Adrenal gland (tissue), 12 donors: ENCODE results near the gene ABCG8. TPM values are rescaled to one million over a fixed set of nuclear protein-coding genes. Genes with fewer than 3 reads are reported as not detected.
A peak's percentile ranks its signal among the peaks of the same experiment; 100 is the strongest.

Experiments
- DNase-seq, 7 donors: peaks; one replicate each; pipeline ENCODE4 v3.0.0-alpha.2; 2019 to 2020
- H3K27ac ChIP-seq, 5 donors: fragments of 200-600 bp; sonication (generic) in 4 of 5; 1 replicate in 3 of 5; 2 replicates in 2 of 5; pipeline versions ENCODE4 v1.5.1 to v1.8.0; 2016 to 2020; ENCODE audit warnings: mild to moderate bottlenecking in 1 of 5
- H3K27me3 ChIP-seq: fragments of 200-600 bp; 2 replicates; pipeline ENCODE4 v1.8.0; 2021
- H3K36me3 ChIP-seq, 2 donors: fragments of 200-600 bp; replicated peaks in 1 of 2; 1 replicate in 1 of 2; 2 replicates in 1 of 2; pipeline versions ENCODE4 v1.5.1 to v1.8.0; 2018 to 2022
- H3K4me1 ChIP-seq, 2 donors: fragments of 200-600 bp; replicated peaks in 1 of 2; 1 replicate in 1 of 2; 2 replicates in 1 of 2; pipeline versions ENCODE4 v1.5.1 to v1.8.0; 2018 to 2021
- H3K4me3 ChIP-seq, 4 donors: fragments of 200-600 bp; sonication (generic) in 3 of 4; one replicate each; pipeline ENCODE4 v1.5.1; 2016 to 2018
- H3K9me3 ChIP-seq, 3 donors: fragments of 200-600 bp; sonication (generic) in 1 of 3; replicated peaks in 1 of 3; 1 replicate in 2 of 3; 2 replicates in 1 of 3; pipeline versions ENCODE4 v1.5.1 to v1.8.0; 2016 to 2021
- CTCF ChIP-seq, 6 experiments: fragments of 450-650 bp in 4 of 6; fragments of 200-600 bp in 2 of 6; sonication (generic) in 1 of 6; IDR thresholded peaks; 1 replicate in 5 of 6; 2 replicates in 1 of 6; pipeline versions ENCODE4 v1.5.1 to v1.8.0; 2016 to 2021; ENCODE audit warnings: antibody characterized with exemption in 6 of 6, mild to moderate bottlenecking in 2 of 6, moderate library complexity in 1 of 6
- POLR2A ChIP-seq, 2 donors: fragments of 450-650 bp; IDR thresholded peaks; one replicate each; pipeline ENCODE4 v1.6.1; 2017; ENCODE audit warnings: antibody characterized with exemption in 2 of 2, mild to moderate bottlenecking in 2 of 2, moderate library complexity in 1 of 2
- WGBS, 4 donors: extraction: QIAGEN DNeasy Blood & Tissue Kit in 2 of 4; methylation state at CpG; one replicate each; pipeline versions ENCODE4 v1.1.5 to v1.1.7; 2013 to 2017; 5-methylcytosine and 5-hydroxymethylcytosine counted together
- intact Hi-C, 2 donors: fragments of 100-400 bp; cut with DNase I; formaldehyde crosslinking; loops; one replicate each; pipeline versions ENCODE4 v1.14.1 to v1.15.0; 2022 to 2023
- polyA plus RNA-seq, 3 donors: library from polyadenylated mRNA; stranded (reverse); fragments of 200-250 nt in 2 of 3; fragments of 350-450 nt in 1 of 3; fragmentation: Illumina TruSeq in 1 of 3; extraction: RNeasy Lipid Tissue Mini Kit (QIAGEN cat#74804) in 1 of 3; gene quantifications; one replicate each; pipeline ENCODE4 v1.2.3, GENCODE V29; 2013 to 2014
- total RNA-seq, 9 donors: library from RNA; depleted of rRNA in 4 of 9; stranded (reverse); fragments of >200 nt in 4 of 9; fragments of 120-200 nt in 1 of 9; fragmentation: NEBNext Ultra II Directional in 1 of 9; extraction: Animal tissue kit (Norgen Biotek cat#: 25700) in 1 of 9; gene quantifications; one replicate each; pipeline versions ENCODE4 v1.1.0 to v1.2.4, GENCODE V29; 2013 to 2023
- donor health status: healthy with polysubstance abuse.
- donor health status: Bipolar disorder and iron deficiency.
- donor health status: DM: yes; HTN: yes; CAD: no.
- donor health status: DM: no; HTN: no; CAD: no.
- donor health status: DM: no; HTN: no; CAD: no.
- donor health status: DM: yes; HTN: yes; CAD: no.

Gene ABCG8
- total and polyA plus RNA-seq, 12 donors: 0.03 to 0.44 (median 0.15) TPM; not detected in 4

- Histone ChIP-seq H3K27me3 (no peaks in the 10 kb centered on the region), H3K4me3 (no peak overlapping the region), H3K36me3 (no peaks in the 10 kb centered on the region), H3K27ac (no peak overlapping the region), H3K9me3 (no peaks in the 10 kb centered on the region), H3K4me1 (no peaks in the 10 kb centered on the region)
- no peak for TF ChIP-seq POLR2A (IDR thresholded peaks at IDR 0.05)
- TF ChIP-seq CTCF (IDR thresholded peaks at IDR 0.05): no peak
- intact Hi-C loops: no loop called here
- WGBS, 4 donors: 87 to 89% (median 88%) methylated on average over 9 of the region's 9 CpGs
- DNase-seq: no peak
These were observed 4.1 kb downstream of the ABCG8 start for GRCh38 chr2:43842866-43843226.

- no peaks in the 10 kb centered on the region for H3K36me3 ChIP-seq
- no peaks in the 10 kb centered on the region for H3K9me3 ChIP-seq
- no peaks in the 10 kb centered on the region for H3K27me3 ChIP-seq
- no peaks in the 10 kb centered on the region for H3K4me1 ChIP-seq
- WGBS, 4 donors: 73 to 84% (median 77%) methylated on average over 1 of the region's 1 CpG
- peak in 1 of 7 donors; percentile 14 for DNase-seq
- H3K27ac ChIP-seq: no peak overlapping the region
- intact Hi-C loops: no loop called here
- TF ChIP-seq POLR2A (IDR thresholded peaks at IDR 0.05) (no peak), CTCF (IDR thresholded peaks at IDR 0.05) (no peak)
- no peak overlapping the region for H3K4me3 ChIP-seq
These were observed 6.4 kb downstream of the ABCG8 start for GRCh38 chr2:43845181-43845580.

- Histone ChIP-seq H3K27ac (no peak overlapping the region), H3K27me3 (no peaks in the 10 kb centered on the region), H3K9me3 (no peaks in the 10 kb centered on the region), H3K4me3 (no peak overlapping the region), H3K36me3 (no peaks in the 10 kb centered on the region), H3K4me1 (no peaks in the 10 kb centered on the region)
- peak in 1 of 7 donors; percentile 21 for DNase-seq
- TF ChIP-seq POLR2A (IDR thresholded peaks at IDR 0.05) (no peak), CTCF (IDR thresholded peaks at IDR 0.05) (no peak)
- intact Hi-C loops: no loop called here
- 91 to 96% (median 94%) methylated on average over 4 to 5 of the region's 5 CpGs for WGBS, 4 donors
These were observed 7.5 kb downstream of the ABCG8 start for GRCh38 chr2:43846140-43846793.

- no peaks in the 10 kb centered on the region for H3K9me3 ChIP-seq
- intact Hi-C loops: no loop called here
- WGBS, 4 donors: 76 to 83% (median 80%) methylated on average over 1 of the region's 1 CpG
- no peak overlapping the region for H3K27ac ChIP-seq
- TF ChIP-seq POLR2A (IDR thresholded peaks at IDR 0.05) (no peak), CTCF (IDR thresholded peaks at IDR 0.05) (no peak)
- DNase-seq: no peak
- H3K36me3 ChIP-seq: no peaks in the 10 kb centered on the region
- H3K4me3 ChIP-seq: no peak overlapping the region
- no peaks in the 10 kb centered on the region for H3K4me1 ChIP-seq
- H3K27me3 ChIP-seq: peaks cover 6% of the 10 kb centered on the region
These were observed 9.4 kb downstream of the ABCG8 start for GRCh38 chr2:43848214-43848613.
